HepG2 (cell line): ENCODE data around the gene AMDHD1. TPM values are rescaled to one million over a fixed set of nuclear protein-coding genes. Genes with fewer than 3 reads are reported as not detected.
A peak's percentile ranks its signal among the peaks of the same experiment; 100 is the strongest.

Experiments
- AGO1 ChIP-seq: fragments of 200-400 bp; formaldehyde crosslinking; IDR thresholded peaks from 2 replicates; pipeline ENCODE4 v1.6.1; 2017; ENCODE audit warnings: mild to moderate bottlenecking, low read depth, low read length, moderate library complexity; ENCODE audit not compliant: poor library complexity, severe bottlenecking
- HDAC6 ChIP-seq: fragments of 200-600 bp; sonication (generic); IDR thresholded peaks from 2 replicates; pipeline ENCODE4 v1.7.0; 2017; ENCODE audit warnings: mild to moderate bottlenecking, antibody characterized with exemption, low read length, low read depth
- HHEX ChIP-seq: IDR thresholded peaks from 2 replicates; pipeline ENCODE4 v1.6.1; 2016; ENCODE audit warnings: control low read depth
- MAFF ChIP-seq: IDR thresholded peaks from 2 replicates; pipeline ENCODE4 v1.6.1; 2011; ENCODE audit warnings: low read depth, low read length, improper control_type of control experiment
- MEIS1 ChIP-seq: sonication (generic); formaldehyde crosslinking; IDR thresholded peaks from 2 replicates; pipeline ENCODE4 v1.9.0; 2021; ENCODE audit warnings: mild to moderate bottlenecking, missing genetic modification reagents, moderate library complexity, borderline replicate concordance
- MLLT10 ChIP-seq: sonication (generic); formaldehyde crosslinking; IDR thresholded peaks from 2 replicates; pipeline ENCODE4 v1.4.0; 2020; ENCODE audit warnings: missing genetic modification reagents
- PHF8 ChIP-seq: sonication (generic); formaldehyde crosslinking; IDR thresholded peaks from 2 replicates; pipeline ENCODE4 v1.5.0; 2020; ENCODE audit warnings: missing genetic modification reagents
- POLR2AphosphoS5 ChIP-seq: IDR thresholded peaks from 2 replicates; pipeline ENCODE4 v1.6.1; 2012; ENCODE audit warnings: low read depth, low read length
- RAD51 ChIP-seq: fragments of 450-650 bp; IDR thresholded peaks from 2 replicates; pipeline ENCODE4 v1.6.1; 2016; ENCODE audit warnings: borderline replicate concordance
- RBFOX2 ChIP-seq: fragments of 200-400 bp; formaldehyde crosslinking; IDR thresholded peaks from 2 replicates; pipeline ENCODE4 v1.6.1; 2017; ENCODE audit warnings: low read depth, mild to moderate bottlenecking, low read length
- SNRNP70 ChIP-seq: fragments of 200-400 bp; formaldehyde crosslinking; IDR thresholded peaks from 2 replicates; pipeline ENCODE4 v1.6.1; 2017; ENCODE audit warnings: mild to moderate bottlenecking, low read depth, low read length, moderate library complexity
- ZNF251 ChIP-seq: sonication (generic); formaldehyde crosslinking; IDR thresholded peaks from 2 replicates; pipeline ENCODE4 v1.9.0; 2021; ENCODE audit warnings: mild to moderate bottlenecking, missing genetic modification reagents
- ZNF567 ChIP-seq: sonication (generic); formaldehyde crosslinking; IDR thresholded peaks from 2 replicates; pipeline ENCODE4 v1.8.1; 2023; ENCODE audit warnings: mild to moderate bottlenecking, missing genetic modification reagents, borderline replicate concordance
- ZNF883 ChIP-seq: sonication (generic); formaldehyde crosslinking; IDR thresholded peaks from 2 replicates; pipeline ENCODE4 v1.5.1; 2020; ENCODE audit warnings: mild to moderate bottlenecking, missing genetic modification reagents; ENCODE audit errors: not compliant biosample characterization
- ZSCAN22 ChIP-seq: sonication (generic); formaldehyde crosslinking; IDR thresholded peaks from 2 replicates; pipeline ENCODE4 v1.4.0; 2020; ENCODE audit warnings: mild to moderate bottlenecking, missing genetic modification reagents
- polyA plus RNA-seq, 8 experiments: library from polyadenylated mRNA; depleted of rRNA in 3 of 8; stranded (reverse) in 7 of 8; unstranded in 1 of 8; fragments of >200 nt; fragmentation: Illumina TruSeq in 4 of 8; extraction: Trizol in 4 of 8; gene quantifications; 2 replicates each; pipeline versions ENCODE4 v1.2.1 to v1.2.3, GENCODE V29; 2011 to 2016; ENCODE audit warnings: low read depth in 4 of 8, missing spikeins in 1 of 8, mixed read lengths in 1 of 8; ENCODE audit not compliant: insufficient read depth in 1 of 8
- total RNA-seq, 5 experiments: library from RNA; depleted of rRNA; stranded (reverse); fragments of >200 nt; fragmentation: Illumina TruSeq; extraction: Trizol; gene quantifications; 2 replicates each; pipeline ENCODE4 v1.2.3, GENCODE V29; 2016; ENCODE audit warnings: low read depth in 1 of 5
- TF ChIP-seq, protein P1 (sequence below): sonication (generic); formaldehyde crosslinking; conservative IDR thresholded peaks from 2 replicates; pipeline ENCODE4 v1.8.1; 2023; ENCODE audit warnings: missing genetic modification reagents
- TF ChIP-seq, protein P2 (sequence below): sonication (generic); formaldehyde crosslinking; IDR thresholded peaks from 2 replicates; pipeline ENCODE4 v1.4.0; 2020; ENCODE audit warnings: mild to moderate bottlenecking, missing genetic modification reagents
- TF ChIP-seq, protein P3 (sequence below): sonication (generic); formaldehyde crosslinking; IDR thresholded peaks from 2 replicates; pipeline ENCODE4 v1.5.0; 2020; ENCODE audit warnings: missing genetic modification reagents, mild to moderate bottlenecking, borderline replicate concordance
- TF ChIP-seq, protein P4 (sequence below): IDR thresholded peaks from 2 replicates; pipeline ENCODE4 v1.6.1; 2012; ENCODE audit warnings: low read length, improper control_type of control experiment

AMDHD1 gene
- total and polyA plus RNA-seq, 2 of the 13 experiments (the other 11 are each of a cell fraction or from before 2014, with no cell fraction given): 6.5 to 29.6 TPM

- TF ChIP-seq AGO1: no peak
- TF ChIP-seq ZNF883 (CRISPR knock-in tag): no peak
- TF ChIP-seq, protein P1, sequence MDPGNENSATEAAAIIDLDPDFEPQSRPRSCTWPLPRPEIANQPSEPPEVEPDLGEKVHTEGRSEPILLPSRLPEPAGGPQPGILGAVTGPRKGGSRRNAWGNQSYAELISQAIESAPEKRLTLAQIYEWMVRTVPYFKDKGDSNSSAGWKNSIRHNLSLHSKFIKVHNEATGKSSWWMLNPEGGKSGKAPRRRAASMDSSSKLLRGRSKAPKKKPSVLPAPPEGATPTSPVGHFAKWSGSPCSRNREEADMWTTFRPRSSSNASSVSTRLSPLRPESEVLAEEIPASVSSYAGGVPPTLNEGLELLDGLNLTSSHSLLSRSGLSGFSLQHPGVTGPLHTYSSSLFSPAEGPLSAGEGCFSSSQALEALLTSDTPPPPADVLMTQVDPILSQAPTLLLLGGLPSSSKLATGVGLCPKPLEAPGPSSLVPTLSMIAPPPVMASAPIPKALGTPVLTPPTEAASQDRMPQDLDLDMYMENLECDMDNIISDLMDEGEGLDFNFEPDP: no peak
- no peak for TF ChIP-seq ZNF251 (CRISPR knock-in tag)
- TF ChIP-seq, protein P2, sequence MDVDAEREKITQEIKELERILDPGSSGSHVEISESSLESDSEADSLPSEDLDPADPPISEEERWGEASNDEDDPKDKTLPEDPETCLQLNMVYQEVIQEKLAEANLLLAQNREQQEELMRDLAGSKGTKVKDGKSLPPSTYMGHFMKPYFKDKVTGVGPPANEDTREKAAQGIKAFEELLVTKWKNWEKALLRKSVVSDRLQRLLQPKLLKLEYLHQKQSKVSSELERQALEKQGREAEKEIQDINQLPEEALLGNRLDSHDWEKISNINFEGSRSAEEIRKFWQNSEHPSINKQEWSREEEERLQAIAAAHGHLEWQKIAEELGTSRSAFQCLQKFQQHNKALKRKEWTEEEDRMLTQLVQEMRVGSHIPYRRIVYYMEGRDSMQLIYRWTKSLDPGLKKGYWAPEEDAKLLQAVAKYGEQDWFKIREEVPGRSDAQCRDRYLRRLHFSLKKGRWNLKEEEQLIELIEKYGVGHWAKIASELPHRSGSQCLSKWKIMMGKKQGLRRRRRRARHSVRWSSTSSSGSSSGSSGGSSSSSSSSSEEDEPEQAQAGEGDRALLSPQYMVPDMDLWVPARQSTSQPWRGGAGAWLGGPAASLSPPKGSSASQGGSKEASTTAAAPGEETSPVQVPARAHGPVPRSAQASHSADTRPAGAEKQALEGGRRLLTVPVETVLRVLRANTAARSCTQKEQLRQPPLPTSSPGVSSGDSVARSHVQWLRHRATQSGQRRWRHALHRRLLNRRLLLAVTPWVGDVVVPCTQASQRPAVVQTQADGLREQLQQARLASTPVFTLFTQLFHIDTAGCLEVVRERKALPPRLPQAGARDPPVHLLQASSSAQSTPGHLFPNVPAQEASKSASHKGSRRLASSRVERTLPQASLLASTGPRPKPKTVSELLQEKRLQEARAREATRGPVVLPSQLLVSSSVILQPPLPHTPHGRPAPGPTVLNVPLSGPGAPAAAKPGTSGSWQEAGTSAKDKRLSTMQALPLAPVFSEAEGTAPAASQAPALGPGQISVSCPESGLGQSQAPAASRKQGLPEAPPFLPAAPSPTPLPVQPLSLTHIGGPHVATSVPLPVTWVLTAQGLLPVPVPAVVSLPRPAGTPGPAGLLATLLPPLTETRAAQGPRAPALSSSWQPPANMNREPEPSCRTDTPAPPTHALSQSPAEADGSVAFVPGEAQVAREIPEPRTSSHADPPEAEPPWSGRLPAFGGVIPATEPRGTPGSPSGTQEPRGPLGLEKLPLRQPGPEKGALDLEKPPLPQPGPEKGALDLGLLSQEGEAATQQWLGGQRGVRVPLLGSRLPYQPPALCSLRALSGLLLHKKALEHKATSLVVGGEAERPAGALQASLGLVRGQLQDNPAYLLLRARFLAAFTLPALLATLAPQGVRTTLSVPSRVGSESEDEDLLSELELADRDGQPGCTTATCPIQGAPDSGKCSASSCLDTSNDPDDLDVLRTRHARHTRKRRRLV (CRISPR knock-in tag): no peak
- TF ChIP-seq POLR2AphosphoS5: peak; percentile 30; the same call in 1 of the 2 replicates
- TF ChIP-seq, protein P3, sequence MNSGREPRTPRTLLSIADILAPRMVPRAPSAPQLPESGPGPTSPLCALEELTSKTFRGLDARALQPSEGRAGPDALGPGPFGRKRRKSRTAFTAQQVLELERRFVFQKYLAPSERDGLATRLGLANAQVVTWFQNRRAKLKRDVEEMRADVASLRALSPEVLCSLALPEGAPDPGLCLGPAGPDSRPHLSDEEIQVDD (CRISPR knock-in tag): no peak
- TF ChIP-seq RBFOX2: no peak
- TF ChIP-seq HDAC6: no peak
- TF ChIP-seq MEIS1: no peak
- TF ChIP-seq, protein P4, sequence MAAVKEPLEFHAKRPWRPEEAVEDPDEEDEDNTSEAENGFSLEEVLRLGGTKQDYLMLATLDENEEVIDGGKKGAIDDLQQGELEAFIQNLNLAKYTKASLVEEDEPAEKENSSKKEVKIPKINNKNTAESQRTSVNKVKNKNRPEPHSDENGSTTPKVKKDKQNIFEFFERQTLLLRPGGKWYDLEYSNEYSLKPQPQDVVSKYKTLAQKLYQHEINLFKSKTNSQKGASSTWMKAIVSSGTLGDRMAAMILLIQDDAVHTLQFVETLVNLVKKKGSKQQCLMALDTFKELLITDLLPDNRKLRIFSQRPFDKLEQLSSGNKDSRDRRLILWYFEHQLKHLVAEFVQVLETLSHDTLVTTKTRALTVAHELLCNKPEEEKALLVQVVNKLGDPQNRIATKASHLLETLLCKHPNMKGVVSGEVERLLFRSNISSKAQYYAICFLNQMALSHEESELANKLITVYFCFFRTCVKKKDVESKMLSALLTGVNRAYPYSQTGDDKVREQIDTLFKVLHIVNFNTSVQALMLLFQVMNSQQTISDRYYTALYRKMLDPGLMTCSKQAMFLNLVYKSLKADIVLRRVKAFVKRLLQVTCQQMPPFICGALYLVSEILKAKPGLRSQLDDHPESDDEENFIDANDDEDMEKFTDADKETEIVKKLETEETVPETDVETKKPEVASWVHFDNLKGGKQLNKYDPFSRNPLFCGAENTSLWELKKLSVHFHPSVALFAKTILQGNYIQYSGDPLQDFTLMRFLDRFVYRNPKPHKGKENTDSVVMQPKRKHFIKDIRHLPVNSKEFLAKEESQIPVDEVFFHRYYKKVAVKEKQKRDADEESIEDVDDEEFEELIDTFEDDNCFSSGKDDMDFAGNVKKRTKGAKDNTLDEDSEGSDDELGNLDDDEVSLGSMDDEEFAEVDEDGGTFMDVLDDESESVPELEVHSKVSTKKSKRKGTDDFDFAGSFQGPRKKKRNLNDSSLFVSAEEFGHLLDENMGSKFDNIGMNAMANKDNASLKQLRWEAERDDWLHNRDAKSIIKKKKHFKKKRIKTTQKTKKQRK: no peak
- no peak for TF ChIP-seq ZNF567
- no peak for TF ChIP-seq PHF8 (CRISPR knock-in tag)
- no peak for TF ChIP-seq HHEX (CRISPR knock-in tag)
- no peak for TF ChIP-seq ZSCAN22 (CRISPR knock-in tag)
- TF ChIP-seq MAFF: no peak
- TF ChIP-seq RAD51: no peak
- TF ChIP-seq SNRNP70: no peak
- no peak for TF ChIP-seq MLLT10 (CRISPR knock-in tag)
Measured at GRCh38 chr12:95976416-95976832, 33.3 kb downstream of the AMDHD1 start (continued).
